Astrocyte of the spinal cord (primary cell): ENCODE data around the gene TNIK.
"Not testable (repeated sequence)": the region's sequence is repeated elsewhere in the genome, so short reads cannot be mapped to it uniquely, and the experiment has no call there.

ENCODE experiments used
- DNase-seq: peaks from one replicate; pipeline ENCODE4 v3.0.0; 2011; ENCODE audit warnings: low read depth, low spot score
- H3K4me3 ChIP-seq: 2 replicates; pipeline ENCODE4 v1.5.1; 2011; ENCODE audit warnings: low read depth, mild to moderate bottlenecking, low read length, moderate library complexity
- in situ Hi-C: cut with HindIII; loops from 2 replicates; pipeline ENCODE4 v1.10.0; 2017; ENCODE audit warnings: low sequenced_read_pairs
- TF ChIP-seq, protein P1 (sequence below): IDR thresholded peaks from 2 replicates; pipeline ENCODE4 v1.5.1; 2012; ENCODE audit warnings: low read depth, mild to moderate bottlenecking, low read length, inconsistent platforms

The TNIK gene

DNA sequence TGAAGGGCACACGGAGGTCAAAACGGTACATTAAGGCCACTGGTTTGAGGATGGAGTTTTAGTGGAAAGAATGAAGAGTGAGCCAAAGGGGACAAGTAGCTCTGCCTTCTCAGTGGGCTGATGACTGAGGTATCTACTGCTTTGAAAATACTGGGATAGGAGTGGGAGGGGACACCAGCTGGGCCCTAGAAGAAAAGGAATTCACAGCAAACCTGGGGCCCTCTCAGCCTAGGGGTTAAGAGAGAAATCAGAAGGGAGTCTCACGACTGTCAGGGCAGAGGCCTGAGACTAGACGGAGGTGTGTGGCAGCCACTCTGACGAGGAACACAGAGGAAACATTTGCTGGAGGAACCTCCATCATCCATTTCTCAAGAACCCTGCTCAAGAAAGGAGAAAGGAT, 75.1 kb downstream of the TNIK start:
- H3K4me3 ChIP-seq = no peak overlapping the region
- in situ Hi-C loops = no loop called here
- TF ChIP-seq, protein P1, sequence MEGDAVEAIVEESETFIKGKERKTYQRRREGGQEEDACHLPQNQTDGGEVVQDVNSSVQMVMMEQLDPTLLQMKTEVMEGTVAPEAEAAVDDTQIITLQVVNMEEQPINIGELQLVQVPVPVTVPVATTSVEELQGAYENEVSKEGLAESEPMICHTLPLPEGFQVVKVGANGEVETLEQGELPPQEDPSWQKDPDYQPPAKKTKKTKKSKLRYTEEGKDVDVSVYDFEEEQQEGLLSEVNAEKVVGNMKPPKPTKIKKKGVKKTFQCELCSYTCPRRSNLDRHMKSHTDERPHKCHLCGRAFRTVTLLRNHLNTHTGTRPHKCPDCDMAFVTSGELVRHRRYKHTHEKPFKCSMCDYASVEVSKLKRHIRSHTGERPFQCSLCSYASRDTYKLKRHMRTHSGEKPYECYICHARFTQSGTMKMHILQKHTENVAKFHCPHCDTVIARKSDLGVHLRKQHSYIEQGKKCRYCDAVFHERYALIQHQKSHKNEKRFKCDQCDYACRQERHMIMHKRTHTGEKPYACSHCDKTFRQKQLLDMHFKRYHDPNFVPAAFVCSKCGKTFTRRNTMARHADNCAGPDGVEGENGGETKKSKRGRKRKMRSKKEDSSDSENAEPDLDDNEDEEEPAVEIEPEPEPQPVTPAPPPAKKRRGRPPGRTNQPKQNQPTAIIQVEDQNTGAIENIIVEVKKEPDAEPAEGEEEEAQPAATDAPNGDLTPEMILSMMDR = no peak
- DNase-seq = no peak

DNA sequence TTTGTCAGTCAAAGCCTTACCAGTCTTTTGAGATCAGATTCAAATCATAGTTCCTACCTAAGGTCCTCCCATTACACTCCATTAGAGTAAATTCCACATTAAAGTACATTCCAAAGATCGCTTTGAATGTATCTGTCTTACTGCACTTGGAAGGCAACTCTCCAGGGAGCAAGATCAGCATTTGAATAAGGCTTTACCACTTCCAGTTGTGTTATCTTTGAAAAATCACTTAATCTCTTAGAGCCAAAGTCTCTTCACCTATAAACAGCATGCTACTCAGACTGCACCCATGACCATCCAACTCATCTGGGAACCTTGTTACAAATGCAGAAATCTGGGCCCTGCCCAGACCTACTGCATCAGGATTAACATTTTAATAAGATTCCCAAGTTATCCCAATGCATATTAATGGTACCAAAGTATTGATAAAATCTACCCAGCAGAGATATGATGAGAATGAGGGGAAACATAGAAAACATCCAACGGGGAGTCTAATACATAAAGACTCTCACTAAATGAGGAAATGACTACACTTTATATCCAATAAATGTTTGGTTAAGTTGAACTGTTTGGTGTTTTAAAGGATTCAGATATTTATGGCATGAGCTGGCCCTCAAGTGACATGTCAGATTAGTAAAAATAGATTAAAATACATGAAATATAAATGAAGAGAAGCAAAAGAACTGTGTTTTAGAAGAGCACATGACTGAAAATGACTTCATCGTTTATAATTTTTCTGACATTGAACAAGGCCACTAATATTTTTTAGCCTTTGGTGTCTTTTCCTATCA, 75.9 kb downstream of the TNIK start:
- H3K4me3 ChIP-seq = no peak overlapping the region
- TF ChIP-seq, protein P1 = no peak
- in situ Hi-C loops = no loop called here
- DNase-seq = no peak

DNA sequence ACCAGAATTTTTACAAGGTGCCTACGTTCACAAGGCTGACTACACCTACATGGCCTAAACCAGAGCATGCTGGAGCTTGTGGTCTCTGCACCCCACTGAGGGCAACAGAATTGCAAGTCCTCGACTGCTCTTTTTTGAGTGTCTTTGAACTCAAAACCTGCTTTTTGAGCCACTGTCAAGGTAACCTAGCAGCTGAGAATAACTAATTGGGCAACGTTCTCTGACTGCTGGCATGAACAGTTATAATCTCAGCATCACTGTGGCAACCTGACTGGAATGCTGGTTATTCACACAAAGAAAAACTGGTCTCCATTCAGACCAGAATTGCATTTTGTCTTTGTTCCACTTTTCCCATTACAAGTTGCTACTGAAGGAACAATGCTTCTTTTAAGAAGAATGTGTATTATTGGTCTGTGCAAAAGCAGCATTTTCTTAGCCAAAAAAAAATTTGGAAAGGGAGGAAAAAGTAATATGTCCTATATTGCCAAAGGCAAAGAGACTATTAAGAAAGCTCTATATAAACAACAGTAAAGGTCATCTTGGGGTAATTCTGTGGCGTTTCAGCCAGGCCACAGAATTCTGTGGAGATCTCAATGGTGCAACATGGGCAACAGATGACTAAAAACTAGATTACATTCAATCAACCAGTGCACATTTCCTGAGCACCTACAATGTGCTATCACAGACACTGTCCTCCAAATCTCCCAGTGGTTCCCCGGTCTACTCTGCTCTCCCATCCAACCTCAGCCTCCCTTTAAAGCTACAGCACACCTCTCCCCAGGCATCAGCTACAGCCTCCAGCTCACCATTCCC, 76.8 kb downstream of the TNIK start:
- in situ Hi-C loops = no loop called here
- no peak overlapping the region for H3K4me3 ChIP-seq
- TF ChIP-seq, protein P1 = no peak
- DNase-seq = peak; percentile 60

DNA sequence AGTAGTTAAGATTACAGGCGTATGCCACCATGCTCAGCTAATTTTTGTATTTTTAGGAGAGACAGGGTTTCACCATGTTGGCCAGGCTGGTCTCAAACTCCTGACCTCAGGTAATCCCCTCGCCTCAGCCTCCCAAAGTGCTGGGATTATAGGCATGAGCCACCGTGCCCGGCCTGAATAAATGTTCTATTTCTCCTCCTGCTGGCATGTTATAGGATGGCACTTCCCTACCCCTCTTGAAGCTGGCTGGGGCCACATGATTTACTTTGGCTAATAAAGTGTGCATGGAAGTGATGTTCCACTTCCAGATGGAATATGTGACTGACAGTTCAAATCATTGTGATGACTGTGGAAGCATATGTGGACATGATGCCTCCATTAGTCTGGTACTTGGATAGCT, 77.9 kb downstream of the TNIK start:
- DNase-seq, H3K4me3 ChIP-seq, in situ Hi-C loops: not testable (repeated sequence)

DNA sequence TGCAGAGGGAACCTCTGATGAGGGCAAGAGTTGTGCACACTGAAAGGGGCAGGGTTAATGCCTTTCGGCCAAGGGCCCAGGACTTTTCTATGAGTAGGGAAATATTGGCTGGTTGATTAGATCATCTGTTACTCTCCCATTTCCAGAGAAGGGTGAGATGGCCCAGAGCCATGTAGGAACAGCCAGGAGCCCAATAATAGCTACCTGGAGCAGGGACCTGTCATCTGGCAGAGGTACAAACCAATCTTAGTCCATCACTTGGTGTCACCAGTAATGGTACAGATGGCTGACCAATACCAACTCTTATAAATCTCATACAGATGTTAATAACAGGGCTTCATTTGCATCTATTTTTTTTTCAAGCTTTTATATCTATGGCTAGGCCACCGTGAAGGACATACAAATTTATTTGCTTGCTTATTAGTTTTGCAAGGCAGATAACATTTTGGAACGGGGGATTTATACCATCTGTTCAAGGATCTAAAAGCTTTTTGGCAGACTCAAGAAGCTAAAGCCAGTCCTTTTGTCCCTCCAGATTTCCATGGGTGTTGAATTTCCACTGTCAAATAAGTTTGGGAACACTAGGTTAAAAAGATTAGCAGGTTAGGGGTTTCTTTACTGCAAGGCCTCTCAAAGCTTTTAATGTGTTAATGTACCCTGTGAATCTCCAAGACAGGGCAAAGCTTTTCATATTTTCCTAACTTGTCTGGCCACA, 79.3 kb downstream of the TNIK start:
- no peak overlapping the region for H3K4me3 ChIP-seq
- in situ Hi-C loops = no loop called here
- DNase-seq = no peak
- TF ChIP-seq, protein P1 = no peak

DNA sequence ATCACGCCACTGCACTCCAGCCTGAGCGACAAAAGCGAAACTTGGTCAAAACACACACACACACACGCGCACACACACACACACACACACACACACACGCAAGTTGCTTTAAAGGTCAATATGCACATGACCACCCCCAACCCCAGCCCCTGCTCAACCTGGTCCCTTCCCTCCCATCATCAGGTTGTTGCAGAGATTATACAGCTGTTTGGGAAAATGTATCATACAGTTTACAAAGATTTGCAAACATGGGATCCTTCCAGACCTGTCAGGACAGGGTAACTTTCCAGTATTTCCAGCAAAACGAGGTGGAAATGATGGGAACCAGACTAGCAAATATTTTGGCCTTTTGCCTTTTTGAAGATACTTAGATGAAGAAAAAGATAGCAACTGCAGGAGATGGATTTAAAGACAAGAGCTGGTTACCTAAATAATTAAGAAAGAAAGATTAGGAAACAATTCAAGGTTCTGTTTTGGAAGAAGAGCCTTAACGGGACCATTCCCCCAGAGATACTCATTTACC, 80.2 kb downstream of the TNIK start:
- H3K4me3 ChIP-seq = no peak overlapping the region
- in situ Hi-C loops = no loop called here
- DNase-seq = no peak
- TF ChIP-seq, protein P1 = no peak
